Measurements from ENCODE around the gene TTC19.
"Not testable (repeated sequence)": the region's sequence is repeated elsewhere in the genome, so short reads cannot be mapped to it uniquely, and the experiment has no call there.

TTC19 gene

DNA sequence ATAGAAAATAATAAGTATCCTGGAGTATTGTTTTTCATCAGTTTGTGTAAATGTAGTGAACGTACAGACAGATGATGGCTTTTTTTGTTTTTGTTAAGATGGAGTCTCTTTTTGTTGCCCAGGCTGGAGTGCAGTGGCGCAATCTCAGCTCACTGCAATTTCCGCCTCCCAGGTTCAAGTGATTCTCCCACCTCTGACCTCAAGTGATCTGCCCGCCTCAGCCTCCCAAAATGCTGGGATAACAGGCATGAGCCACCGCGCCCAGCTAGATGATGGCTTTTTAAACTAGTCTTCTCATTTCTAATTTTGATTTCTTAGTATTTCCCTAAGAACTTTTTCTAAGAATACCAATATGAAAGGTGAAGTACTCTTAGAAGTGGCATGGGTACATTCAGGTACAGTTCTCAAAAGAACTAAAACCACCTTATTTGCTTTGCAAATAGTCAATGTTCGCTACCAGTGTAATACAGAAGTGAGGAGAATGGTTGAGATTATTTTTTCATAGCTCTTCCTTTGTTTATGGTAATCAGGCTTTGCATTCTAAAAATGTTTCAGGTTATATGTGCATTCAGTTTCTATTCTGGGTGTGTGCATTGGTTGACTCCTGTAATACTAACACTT lies 34.2 kb downstream of the TTC19 start:
- no peak for FAIRE-seq

GRCh38 chr17:16036261-16036660 lies 36.6 kb downstream of the TTC19 start:
- no peak for FAIRE-seq

DNA sequence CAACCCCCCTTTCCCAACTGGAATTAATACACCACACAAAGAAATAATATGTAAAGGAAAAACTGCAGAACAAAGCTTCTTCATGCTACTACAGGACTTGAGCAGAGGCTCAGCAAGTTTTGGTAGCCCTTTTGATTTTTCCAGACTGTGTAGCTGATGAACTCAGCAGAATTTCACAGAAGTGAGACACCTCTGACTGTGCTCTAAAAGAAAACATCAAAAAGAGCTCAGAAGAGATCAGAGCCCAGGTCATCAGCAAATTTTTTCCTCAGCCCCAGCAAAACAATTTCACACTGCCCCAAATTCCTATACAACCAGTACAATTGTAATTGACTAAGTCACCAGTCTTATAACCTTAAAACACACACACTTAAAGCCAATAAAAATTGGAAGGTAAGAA lies 38.0 kb downstream of the TTC19 start:
- FAIRE-seq = no peak

- no peak for FAIRE-seq
Observed at GRCh38 chr17:16040710-16041251, 41.2 kb downstream of the TTC19 start.

DNA sequence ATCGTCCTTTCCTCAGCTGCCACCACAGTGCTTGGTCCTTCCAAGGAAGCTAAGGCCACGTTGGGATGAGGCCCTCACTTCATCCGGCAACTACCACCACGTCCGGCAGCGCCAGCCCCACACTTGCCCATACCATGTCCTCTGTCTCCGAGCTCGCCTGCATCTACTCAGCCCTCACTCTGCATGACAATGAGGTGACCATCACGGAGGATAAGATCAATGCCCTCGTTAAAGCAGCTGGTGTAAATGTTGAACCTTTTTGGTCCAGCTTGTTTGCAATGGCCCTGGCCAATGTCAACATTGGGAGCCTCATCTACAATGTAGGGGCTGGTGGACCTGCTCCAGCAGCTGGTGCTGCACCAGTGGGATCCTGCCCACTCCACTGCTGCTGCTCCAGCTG lies 44.9 kb downstream of the TTC19 start:
- FAIRE-seq = no peak

GRCh38 chr17:16046966-16047365 lies 47.3 kb downstream of the TTC19 start:
- FAIRE-seq = no peak

DNA sequence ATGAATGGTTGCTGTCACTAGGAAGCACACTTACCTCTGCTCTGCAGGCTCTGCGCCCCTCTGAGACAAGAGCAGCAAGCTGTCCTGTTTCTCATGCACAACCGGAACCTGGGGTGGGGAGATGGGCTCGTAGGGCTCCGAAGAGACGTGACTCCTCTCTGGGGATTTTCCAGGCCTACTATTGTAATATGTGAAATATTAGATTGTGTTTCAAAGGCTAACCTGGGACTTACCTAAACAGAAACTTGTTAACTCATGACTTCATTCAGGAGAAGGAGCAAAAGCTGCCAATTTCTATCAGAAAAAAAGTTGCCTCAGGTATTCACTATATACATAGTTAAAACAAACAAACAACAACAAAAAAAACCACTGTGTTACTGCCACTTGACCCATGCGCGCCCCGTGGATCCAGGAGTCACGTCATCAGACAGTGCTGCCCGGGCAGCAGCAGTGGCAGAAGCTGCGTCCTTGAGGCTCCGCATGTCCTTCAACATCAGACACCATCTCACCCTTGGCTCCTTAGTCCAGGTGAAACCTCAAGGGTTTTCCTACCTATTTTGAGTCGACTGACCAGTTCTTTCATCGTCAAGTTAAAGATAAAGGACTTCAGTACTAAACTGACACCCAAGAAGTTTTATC lies 49.3 kb downstream of the TTC19 start:
- FAIRE-seq = no peak

DNA sequence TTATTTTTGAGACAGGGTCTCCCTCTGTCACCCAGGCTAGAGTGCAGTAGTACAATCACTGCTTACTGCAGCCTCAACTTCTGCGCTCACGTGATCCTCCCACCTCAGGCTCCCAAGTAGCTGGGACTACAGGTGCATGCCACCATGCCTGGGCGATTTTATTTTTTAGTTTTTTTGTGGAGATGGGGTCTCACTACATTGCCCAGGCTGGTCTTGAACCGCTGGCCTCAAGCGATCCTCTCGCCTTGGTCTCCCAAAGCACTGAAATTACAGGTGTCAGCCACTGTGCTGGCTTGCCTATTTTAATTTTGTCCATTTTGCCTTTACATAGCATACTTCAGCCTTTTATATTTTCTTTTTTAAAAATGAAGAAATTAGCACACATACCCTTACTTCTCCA lies 51.2 kb downstream of the TTC19 start:
- no peak for FAIRE-seq

GRCh38 chr17:16052486-16052885 lies 52.9 kb downstream of the TTC19 start:
- FAIRE-seq = no peak

- not testable (repeated sequence) for FAIRE-seq
Observed at GRCh38 chr17:16055139-16055538, 55.5 kb downstream of the TTC19 start.

DNA sequence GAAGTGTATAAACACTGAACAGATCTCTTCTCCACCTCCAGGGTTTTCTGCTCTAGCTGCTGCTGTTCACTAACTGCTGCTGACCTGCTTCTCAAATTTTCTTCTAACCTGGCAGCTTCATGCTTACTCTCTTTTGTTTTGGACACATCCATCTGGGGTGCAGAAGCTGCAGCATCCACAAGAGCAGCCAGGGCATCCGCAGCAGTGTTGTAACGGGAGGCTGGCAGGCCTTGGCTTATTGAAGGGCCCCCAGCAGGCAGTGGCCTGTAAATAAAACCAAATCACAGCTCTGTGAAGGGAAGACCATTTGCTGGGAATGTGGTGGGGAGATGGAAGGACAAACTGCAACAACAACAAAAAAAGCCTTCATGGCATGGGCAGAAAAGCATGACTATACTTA lies 62.0 kb downstream of the TTC19 start:
- FAIRE-seq = no peak

GRCh38 chr17:16066125-16066524 lies 66.5 kb downstream of the TTC19 start:
- FAIRE-seq = no peak

GRCh38 chr17:16068323-16068722 lies 68.7 kb downstream of the TTC19 start:
- no peak for FAIRE-seq

GRCh38 chr17:16072031-16072430 lies 72.4 kb downstream of the TTC19 start:
- no peak for FAIRE-seq

GRCh38 chr17:16073845-16074244 lies 74.2 kb downstream of the TTC19 start:
- FAIRE-seq = no peak

GRCh38 chr17:16074423-16074822 lies 74.8 kb downstream of the TTC19 start:
- FAIRE-seq = no peak

GRCh38 chr17:16075949-16076348 lies 76.3 kb downstream of the TTC19 start:
- peak; percentile 49 for FAIRE-seq

All from G401.6 (cell line).